Activated CD4-positive, alpha-beta T cell treated with anti-CD3 and anti-CD28 coated beads for 48 hours (primary cell): ENCODE results near the gene TMEM154.

Experiments
- DNase-seq: peaks from one replicate; pipeline ENCODE4 v3.0.0-alpha.2; 2020

Gene TMEM154

DNA sequence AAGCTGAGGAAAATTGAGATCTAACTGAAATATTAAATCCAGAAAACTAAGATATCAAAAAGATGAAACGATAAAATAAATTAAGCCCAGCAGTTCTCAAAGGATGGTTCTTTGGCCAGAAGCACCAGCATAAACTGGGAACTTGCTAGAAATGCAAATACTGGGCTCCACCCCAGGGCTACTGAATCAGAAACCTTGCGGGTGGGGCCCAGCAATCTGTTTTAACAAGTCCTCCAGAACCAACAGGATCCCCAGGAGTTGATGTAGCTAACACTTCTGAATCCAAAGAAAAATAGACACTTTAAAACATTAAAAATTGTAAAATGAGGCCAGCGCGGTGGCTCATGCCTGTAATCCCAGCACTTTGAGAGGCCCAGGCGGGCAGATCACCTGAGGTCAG lies 14.1 kb upstream of the TMEM154 start:
- DNase-seq = no peak

DNA sequence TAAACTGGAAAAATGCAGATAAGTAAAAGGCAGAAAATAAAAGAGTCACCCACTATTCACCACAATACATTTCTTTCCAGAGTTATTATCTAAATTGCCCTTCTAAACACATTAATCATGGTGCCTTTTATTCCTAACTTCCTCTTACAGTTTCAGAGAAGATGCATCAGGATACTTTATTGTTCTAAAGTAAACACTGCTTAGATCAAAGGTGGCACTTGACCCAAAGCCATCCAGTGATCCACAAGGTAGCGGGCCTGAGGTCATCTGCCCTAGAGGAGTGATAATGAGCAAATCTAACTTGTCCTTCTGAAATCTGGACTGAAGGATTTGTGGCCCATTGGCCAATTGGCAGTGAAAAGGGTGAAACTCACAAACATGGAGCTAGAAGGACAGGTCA lies 12.0 kb upstream of the TMEM154 start:
- DNase-seq = no peak

DNA sequence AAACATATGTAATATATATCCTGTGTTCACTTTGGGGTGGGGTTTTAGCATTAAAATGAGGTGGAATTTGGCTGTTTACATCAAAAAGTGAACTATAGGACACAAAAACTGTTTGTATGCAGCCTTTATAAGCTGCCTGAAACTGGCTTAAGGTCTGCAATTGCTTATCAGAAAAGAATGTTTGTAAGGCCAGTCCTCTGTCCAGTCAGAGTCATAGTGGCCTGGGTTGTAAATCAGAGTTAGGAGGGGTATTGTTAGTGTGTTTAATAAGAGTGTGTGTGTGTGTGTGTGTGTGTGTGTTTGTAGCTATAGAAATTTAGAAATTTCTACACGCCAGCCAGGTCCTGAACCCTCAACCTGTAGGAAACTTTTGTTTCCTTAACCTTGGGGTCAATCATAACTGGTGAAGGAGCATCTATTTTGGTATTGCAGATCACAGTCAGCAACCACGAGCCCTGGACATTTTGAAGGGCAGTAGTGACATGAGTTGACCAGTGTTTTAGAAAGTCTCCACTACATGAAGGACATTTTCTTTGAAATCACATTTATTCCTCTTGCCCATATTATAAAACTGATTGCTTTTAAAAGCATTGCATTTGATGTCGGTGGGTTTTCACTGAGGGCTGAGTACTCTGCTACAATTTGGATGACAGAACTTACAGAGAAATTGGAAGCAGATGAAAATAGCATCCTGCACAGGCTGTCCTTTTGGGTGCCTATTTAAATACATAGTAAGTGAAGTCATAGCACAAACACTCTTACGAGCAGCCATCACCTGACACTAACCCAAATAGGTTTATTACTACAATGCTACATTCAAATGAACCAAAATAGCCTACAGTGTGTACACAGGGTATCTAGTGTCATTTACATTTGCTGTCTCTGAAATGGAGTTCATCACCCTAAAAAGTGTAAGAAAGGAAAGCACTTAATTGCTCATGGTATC lies 11.2 kb upstream of the TMEM154 start:
- DNase-seq = no peak

DNA sequence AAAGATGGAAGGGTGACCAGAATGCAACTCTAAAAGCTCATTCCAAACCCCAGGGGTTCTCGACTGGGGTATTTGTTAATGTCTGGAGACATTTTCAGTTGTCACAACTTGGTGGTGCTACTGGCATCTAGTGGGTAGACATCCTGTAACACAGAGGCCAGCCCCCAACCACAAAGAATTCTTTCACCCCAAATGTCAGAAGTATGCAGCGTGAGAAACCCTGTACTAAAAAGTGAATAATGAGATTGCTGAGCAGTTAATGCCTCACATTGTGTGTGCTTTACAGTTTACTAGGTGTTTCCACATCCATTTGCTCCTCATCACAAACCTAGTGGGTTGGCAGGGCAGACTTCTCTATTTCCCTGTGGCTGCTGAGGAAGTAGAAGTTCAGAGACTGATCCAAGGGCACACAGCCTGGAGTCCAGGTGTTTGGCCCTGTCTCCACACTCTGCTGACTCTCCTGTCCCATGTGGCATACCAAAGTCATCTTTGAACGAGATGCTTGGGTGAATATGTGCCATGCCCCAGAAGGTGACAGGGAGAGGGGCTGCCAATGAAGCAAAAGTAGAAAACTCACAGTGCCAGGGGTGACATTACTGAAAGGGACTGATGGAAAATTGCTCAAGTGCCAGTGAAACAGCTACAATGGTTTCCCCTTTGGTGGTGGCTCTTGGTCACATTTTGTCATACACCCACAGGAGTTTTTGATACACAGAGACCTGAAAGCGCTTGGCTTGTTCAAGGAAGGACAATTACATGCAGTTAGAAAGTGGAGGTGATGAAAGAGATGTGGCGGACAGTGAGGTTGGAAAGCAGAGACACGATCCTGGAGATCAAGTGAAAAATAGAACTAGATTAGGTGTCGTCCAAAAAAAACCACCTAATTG lies 10.1 kb upstream of the TMEM154 start:
- DNase-seq = no peak

DNA sequence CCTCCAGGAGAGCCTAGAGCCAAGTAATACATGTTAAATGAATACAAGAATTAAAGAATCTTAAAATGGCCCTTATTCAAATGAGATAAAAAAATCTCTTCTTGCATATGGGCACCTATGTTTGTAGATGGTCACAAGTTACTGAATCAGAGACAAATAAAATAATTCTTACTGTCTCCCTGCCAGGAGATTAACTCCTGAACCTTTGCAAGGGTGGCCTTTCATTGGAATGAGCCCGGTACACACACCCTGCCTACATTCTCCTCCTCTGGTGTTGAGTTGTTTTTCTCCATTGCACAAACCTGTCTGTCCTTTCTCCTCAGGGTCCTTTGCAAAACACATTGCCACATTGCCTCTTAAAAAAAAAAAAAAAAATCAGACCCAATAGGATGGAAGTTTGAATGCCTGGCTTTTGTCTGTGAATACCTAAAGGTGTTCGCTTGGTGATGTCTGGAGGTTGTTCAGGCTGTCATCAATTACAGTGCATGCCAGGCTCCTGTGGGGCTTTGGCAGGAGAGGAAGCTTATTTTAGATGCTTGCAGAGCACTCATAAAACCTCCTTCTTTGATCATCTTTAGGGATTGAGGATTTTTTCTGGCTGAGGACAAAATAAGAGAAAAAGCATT lies 8.3 kb upstream of the TMEM154 start:
- no peak for DNase-seq

DNA sequence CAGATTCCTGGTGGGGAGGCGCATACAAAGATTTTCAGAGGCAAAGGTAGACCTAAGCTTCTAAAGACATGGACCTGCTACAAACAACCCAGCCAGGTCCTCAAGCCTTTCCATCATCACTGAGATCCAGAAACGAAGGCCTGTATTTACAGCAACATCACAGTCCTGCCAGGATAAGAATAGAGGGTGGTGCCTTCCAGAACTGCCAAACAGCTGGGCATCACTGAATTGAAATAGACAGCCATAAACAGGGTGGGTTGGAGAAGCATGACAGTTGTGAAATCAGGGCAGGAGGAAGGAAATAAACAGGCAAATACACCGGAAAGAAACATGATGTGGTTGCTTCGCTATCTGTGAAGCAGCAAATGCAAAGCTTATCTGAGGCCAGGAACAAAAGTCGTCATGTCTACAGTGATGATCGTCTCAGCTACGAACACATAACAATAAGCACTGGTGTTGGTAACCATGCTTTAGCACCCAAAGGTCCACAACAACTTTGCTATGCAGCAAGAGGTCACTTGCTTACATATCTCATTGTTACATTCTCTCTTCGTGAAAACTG lies 6.7 kb upstream of the TMEM154 start:
- no peak for DNase-seq

DNA sequence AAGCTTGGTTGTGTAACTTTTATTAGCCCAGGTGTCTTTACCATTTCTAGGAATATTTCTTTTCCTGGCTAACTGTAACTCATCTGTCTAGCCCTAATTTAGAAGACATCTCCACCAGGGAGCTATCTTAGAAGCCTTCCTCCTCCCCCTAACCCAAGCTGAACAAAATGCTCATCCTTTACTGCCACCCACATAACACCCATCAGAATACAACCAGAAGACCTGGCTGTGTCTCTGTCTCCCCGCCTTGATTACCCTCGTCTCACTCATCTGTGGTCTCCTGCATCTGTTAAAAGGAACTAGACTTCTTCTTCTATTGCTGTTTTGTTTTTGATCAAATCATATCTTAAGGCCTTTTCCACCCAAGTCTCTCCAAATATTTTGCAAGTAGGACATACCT lies 4.8 kb upstream of the TMEM154 start:
- DNase-seq = no peak

DNA sequence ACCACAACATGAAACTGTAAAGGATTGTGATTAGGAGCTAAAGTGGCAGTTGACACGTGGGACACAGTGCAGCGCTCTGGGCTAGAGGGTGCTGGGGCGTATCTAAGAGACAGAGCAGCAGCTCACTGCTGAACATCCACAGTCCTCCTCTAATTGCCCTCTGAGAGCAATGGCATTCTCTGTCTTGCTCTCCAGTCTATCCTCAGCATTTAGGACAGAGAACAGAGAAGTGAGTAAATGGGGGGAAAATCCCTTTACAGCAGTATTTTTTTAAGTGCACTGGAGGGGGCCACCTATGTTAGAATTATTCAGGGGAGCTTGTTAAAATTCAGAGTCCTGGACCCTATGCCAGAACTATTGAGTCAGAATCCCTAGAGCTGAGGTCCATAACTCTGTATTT lies 4.2 kb upstream of the TMEM154 start:
- no peak for DNase-seq

DNA sequence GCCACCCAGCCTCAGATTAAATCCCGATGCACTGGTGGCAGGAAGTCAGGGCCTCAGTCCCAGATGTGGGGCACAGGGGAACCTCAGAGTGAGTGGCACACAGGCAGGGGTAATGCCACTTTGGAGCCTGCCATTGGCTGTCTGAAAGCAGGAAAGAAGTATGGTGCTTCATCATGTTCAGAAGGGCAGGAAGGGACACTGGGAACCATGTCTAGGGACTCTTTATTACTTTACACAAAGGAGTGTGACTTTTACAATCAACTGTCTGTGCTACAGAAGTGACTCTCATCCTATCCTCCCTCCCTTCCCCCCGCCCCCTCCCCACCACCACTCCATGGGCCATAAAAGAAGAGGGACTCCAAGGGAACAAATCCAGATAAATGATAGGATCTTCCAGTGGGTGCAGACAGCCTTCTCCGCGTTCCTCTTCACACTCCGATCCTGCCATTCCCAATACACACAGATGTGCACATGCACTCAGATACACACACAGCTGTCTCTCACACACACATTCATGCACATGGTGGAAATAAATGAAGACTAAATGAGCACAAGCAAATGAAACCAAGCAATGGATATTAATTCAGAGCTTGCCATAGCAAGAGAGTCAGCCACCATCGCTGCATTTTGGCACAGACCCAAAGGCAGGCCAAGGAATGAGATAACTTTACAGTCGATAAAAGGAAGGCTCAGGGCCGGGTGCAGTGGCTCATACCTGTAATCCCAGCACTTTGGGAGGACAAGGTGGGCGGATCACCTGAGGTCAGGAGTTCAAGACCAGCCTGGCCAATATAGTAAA lies 2.5 kb upstream of the TMEM154 start:
- DNase-seq = no peak

DNA sequence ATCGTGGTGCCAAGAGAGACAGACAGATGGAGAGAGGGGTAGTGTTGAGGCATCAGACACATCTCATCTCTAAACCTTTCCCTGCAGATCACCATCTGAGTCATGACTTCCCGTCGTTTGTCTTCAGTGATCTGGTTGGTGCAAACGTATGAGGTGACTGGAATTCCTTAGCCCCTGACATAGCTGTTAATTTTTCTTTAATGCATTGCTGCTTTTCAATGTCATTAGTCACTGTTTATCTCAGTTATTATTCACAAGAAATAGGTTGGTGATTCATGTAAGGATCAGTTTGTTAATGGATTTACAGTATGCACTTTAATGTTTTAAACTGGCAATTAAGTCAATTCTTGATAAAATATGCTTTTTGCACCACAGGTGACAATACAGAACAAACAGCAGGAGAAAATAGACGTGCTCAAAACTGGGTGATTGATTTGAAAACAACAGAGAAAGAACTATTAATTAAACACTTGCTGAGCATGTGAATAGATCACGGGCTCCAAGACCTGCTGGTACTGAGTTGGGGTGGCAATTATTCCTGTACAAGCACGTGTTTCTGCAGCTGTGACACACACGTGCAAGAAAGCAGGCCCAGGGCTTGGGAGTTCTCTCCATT lies 1.3 kb upstream of the TMEM154 start:
- DNase-seq = no peak

DNA sequence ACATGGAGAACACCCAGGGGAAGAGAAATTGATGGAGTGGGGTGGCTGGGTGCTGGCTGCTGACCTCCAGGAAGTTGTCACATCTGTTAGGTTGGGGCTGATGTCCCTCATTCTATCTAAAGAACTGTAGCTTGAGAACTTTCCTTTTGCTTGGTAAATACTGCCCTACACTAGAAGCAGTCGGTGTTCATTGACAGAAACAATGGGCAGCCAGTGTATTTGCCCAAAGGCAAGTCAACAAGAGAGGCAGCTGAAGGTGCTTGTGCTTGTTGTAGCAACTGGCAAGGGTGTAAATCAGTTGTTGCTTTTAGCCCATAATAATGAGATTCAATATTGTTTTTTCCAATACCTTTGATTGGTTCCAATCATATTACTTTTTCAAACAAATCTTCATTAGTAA lies 956 bp downstream of the TMEM154 start:
- DNase-seq = no peak

DNA sequence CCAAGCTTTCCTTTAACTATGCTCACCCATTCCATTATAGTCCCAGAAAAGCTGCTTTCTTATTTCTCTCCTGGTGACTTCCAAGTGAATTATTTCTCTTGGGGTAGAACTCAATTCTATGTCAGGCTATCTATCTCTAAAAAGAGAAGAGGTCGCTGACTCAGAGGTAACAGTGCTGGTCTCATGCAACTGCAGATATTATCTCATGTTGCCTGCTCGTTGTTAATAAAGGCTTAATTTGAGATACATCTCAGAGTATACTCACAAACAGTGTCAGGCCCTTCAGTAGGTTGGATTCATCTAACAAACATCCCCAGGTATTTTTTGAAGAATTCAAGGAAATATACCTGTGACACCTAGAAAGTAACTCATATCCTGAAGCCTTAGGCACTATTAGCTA lies 2.7 kb downstream of the TMEM154 start:
- no peak for DNase-seq

DNA sequence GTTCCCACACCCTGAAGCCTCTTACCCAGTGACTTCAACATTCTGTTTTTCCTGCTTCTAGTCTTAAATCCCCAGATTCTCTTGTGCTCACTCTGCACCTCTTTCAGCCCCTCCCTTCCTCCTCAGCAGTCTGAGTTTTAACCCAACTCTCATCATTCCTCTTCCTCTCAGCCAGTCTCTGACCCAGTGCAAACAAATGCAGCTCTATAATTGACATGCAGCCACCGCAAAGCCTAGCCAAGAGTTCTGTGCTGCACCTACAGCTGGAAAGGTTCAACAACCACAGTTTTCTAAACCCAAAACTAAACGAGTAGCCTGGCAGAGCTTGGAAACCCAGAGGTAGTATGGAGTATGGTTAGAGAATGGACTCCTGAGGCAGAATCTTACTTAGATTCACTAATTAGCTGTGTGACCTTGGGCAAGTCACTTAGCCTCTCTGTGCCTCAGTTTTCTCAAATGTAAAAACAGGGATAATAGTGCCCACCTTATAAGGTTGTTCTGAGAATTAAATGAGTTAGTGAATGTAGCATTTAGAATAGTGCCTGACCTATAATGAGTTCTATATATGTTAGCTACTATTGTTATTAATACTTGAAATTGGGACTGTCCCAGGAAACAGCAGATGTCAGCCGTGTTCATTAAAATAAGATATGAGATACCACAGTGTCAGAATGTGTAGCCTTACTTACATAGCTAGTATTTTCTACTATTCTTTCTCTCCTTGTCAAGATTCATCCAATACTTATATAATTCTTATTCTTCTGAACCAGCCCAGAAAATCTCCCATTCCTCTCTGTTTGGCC lies 3.5 kb downstream of the TMEM154 start:
- no peak for DNase-seq

DNA sequence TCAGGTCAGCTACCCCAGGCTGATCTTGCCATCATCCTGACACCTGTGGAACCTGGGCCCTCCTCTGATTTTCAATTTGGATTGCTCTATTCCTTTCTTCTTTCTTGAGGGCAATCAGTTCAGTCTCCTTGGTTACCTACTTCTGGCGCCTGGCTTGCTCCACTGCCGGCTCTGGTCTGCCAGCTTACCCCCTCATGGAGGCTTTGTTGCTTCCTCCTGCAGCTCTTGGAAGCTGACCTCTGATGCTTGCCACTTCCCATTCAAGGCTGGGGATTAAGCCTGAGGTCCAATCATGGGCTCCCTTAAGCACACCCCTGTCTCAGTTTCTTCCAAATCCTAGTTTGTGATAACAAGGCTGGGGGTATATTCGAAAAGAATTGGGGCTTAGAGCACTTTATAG lies 5.4 kb downstream of the TMEM154 start:
- DNase-seq = no peak

DNA sequence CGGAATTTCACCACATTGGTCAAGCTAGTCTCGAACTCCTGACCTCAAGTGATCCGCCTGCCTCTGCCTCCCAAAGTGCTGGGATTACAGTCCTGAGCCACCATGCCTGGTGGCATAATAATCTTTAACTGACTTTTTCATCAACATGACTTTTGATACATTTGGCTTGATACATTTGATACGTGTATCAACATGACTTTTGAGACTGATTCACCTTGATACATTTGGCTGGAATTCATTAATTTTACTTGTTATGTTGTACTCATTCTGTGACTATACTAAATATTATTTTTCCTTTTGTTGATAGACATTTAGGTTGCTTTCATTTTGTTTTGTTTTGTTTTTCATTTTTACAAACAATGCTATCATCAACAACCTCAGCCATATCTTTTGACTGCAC lies 6.3 kb downstream of the TMEM154 start:
- no peak for DNase-seq

DNA sequence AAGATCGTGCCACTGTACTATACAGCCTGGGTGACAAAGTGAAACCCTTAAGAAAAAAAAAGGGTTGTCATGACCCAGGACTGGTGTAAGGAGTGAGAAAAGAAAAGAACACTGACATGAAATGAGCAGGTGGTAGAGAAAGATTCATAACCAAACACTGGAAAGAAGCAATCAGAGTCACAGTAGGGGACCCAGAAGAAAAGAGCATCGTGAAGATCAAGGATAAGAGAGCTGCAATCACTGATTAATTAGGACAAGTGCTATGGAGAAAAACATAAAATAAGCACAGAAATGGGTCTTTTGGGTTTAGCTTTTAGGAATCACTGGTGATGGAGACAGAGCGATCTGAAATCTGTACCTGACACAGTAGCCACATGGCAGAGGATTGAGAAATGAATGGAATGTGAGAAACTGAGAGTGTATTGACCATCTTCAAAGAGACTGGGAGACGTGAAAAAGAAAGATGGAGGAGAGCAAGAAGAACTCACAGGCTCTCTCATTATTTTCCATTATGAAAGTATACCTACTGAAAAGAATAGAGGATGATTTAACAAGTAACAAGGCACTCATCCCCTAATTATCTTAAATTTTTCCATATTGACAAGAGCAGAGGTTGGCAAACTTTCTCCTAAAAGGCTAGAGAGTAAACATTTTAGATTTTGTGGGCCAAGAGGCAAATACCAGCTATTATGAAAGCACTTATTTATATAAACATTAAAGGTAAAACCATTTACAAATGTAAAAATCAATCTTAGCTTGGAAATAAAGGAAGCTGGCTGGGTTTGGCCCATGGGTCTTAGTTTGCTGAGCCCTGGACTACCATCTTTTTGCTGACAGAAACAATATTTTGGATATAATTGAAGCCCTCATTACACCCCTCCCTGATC lies 7.3 kb downstream of the TMEM154 start:
- no peak for DNase-seq

DNA sequence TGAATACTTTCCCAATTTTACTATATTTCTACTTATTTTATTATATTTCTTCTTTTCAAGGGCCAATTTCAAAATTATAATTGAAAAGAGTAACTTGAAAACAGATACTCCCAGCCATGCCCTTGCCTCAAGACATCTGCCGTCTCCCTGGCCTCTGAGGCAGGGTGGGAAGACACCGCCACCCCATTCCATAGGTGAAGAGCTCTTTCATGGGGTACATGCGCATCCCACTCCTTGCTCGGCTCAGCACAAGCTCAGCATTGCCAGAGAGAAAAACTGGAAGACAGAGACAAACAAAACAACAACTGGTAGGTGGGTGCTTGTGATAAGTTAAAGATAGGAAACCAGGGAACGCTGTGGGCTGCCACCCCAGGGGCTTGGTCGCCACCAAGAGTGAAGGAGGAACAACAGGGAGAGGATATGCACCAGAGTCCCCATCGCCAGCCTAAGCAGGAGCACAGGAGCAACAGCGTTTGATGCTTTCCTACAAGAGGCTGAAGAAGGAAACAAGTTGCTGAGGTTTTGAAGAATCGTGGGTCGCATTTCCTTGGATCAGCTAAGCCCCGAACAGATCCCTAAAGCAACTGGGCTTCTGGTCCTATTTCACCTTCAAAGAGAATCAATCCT lies 11.3 kb downstream of the TMEM154 start:
- DNase-seq = no peak

DNA sequence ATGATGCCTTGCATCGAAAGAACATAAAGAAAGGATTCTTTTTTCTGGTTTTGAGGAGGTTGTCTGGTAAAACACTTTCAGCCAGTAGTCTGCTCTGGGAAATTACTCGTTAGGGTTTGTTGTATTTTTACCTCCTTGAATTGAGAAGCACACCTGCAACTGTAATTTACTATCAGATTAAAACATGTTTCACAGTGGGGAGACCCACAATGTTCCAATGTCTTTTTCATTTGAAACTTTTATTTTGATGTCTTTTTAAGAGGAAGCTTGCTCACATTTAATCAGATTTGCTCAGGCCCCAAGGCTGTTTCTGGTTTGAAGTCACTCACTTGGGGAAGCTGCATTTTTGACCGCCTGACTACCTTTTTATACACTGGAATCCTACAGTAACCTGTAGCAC lies 12.0 kb downstream of the TMEM154 start:
- no peak for DNase-seq

DNA sequence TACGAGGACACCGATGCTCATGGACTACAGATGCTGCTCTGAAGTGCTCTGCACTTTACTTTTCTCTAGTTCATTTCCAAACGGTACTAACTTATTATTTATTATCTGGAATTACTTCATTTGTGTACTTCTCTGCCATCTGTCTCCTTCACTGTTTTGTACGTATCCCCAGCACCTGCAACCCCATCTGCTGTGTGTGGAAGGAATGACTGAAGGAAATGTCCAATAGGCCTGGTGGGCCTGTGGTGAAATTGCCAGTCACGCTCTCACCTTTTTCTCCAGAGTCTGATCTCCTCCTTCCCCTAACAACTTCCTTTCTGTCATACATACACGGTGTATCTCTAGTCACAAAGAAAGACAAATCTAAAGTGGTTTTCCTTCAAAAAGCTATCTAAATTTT lies 12.9 kb downstream of the TMEM154 start:
- no peak for DNase-seq
